IMR-90 (cell line): Measurements from ENCODE around the gene GABARAPL2.

Experiments
- CTCF ChIP-seq: conservative IDR thresholded peaks from 2 replicates; pipeline ENCODE4 v1.5.1; 2012; ENCODE audit warnings: mild to moderate bottlenecking, low read depth, low read length, improper control_type of control experiment
- POLR2A ChIP-seq: IDR thresholded peaks from 2 replicates; pipeline ENCODE4 v1.6.1; 2012; ENCODE audit warnings: mild to moderate bottlenecking, low read depth, low read length
- RAD21 ChIP-seq: IDR thresholded peaks from 2 replicates; pipeline ENCODE4 v1.6.1; 2012; ENCODE audit warnings: low read length, improper control_type of control experiment

- TF ChIP-seq POLR2A, result no peak
- no peak for TF ChIP-seq CTCF
- no peak for TF ChIP-seq RAD21
Observed at GRCh38 chr16:75535211-75535843, 30.9 kb upstream of the GABARAPL2 start.
